WI38 (cell line): ENCODE results near the gene TRIM33.

Experiments
- H3K4me3 ChIP-seq: 2 replicates; pipeline ENCODE4 v1.5.1; 2011; ENCODE audit warnings: low read depth, mild to moderate bottlenecking, control low read depth, low read length
- CTCF ChIP-seq: IDR thresholded peaks from 2 replicates; pipeline ENCODE4 v1.5.1; 2012; ENCODE audit warnings: low read depth, mild to moderate bottlenecking, control low read depth, low read length

Gene TRIM33

GRCh38 chr1:114549137-114549536, 38.1 kb upstream of the TRIM33 start:
- H3K4me3 ChIP-seq, result no peak overlapping the region
- TF ChIP-seq CTCF, result no peak

- no peak overlapping the region for H3K4me3 ChIP-seq
- no peak for TF ChIP-seq CTCF
Observed at GRCh38 chr1:114547076-114547475, 36.1 kb upstream of the TRIM33 start.

GRCh38 chr1:114545796-114546195, 34.8 kb upstream of the TRIM33 start:
- no peak for TF ChIP-seq CTCF
- no peak overlapping the region for H3K4me3 ChIP-seq

GRCh38 chr1:114545315-114545714, 34.3 kb upstream of the TRIM33 start:
- TF ChIP-seq CTCF, result no peak
- no peak overlapping the region for H3K4me3 ChIP-seq

- TF ChIP-seq CTCF, result no peak
- no peak overlapping the region for H3K4me3 ChIP-seq
Observed at GRCh38 chr1:114540821-114541220, 29.8 kb upstream of the TRIM33 start.

GRCh38 chr1:114540272-114540671, 29.3 kb upstream of the TRIM33 start:
- TF ChIP-seq CTCF, result no peak

GRCh38 chr1:114536043-114536442, 25.0 kb upstream of the TRIM33 start:
- no peak for TF ChIP-seq CTCF
- H3K4me3 ChIP-seq, result no peak overlapping the region

More at GRCh38 chr1:114540272-114540671, 29.3 kb upstream of the TRIM33 start:
- no peak overlapping the region for H3K4me3 ChIP-seq
